ENCODE data around the gene BCR. TPM values are rescaled to one million over a fixed set of nuclear protein-coding genes. Genes with fewer than 3 reads are reported as not detected.

BCR gene
- total RNA-seq, 1 donor from 2014 or later: 32.0 TPM

DNA sequence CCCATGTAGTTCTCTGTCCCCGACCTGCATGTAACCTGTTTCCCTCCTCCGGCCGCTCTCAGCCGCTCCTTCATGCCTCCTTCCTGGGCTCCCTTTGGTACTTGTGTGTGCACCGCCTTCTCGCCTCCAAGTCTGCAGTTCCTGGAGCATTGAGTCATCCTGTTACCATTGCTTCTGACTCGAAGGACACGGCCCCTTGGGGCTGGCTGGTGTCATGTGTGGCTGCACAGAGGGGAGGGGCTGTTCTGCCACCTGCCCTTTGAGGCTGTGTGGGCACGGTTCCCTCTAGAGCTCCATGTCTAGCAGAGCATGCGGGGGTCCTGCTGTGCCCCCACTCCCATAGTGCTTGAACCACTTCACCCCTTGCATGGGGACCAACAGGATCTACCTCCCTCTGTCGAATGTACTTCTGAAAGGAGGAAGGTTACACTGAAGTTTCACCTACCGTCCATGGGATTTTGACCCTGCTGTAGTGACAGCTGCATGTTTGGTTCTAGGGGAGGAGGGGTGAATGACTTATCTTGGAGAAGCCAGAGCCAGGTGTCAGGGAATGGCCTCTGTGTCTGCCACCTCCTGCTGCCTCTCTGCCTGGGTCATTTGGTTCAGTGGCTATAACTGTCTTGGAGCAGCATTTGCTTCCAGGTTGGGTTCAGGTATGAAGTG is 39.6 kb downstream of the BCR start:
- intact Hi-C loops (cut with micrococcal nuclease): loop anchor here (5.0 kb wide), 1 partner anchor 208 kb away; no protein-coding TSS in a partner anchor
- peak overlapping the region; percentile 70 for H3K4me3 Mint-ChIP-seq (ENCODE audit: low read depth)
- H3K9me3 Mint-ChIP-seq: no peaks in the 10 kb centered on the region
- H3K36me3 Mint-ChIP-seq (ENCODE audit: low read depth): no peaks in the 10 kb centered on the region
- H3K27me3 Mint-ChIP-seq (ENCODE audit: low read depth): no peaks in the 10 kb centered on the region
- DNase-seq (ENCODE audit: low spot score): peak; percentile 40
- peaks cover 80% of the 10 kb centered on the region for H3K4me1 Mint-ChIP-seq (ENCODE audit: low read depth)
- peak overlapping the region; percentile 86 for H3K27ac Mint-ChIP-seq

- Mint-ChIP-seq H3K27ac (peak overlapping the region; percentile 77), H3K9me3 (no peaks in the 10 kb centered on the region), H3K27me3 (ENCODE audit: low read depth) (no peaks in the 10 kb centered on the region), H3K4me1 (ENCODE audit: low read depth) (peaks cover 80% of the 10 kb centered on the region), H3K36me3 (ENCODE audit: low read depth) (no peaks in the 10 kb centered on the region), H3K4me3 (ENCODE audit: low read depth) (peak overlapping the region; percentile 51)
- DNase-seq (ENCODE audit: low spot score): no peak
- intact Hi-C loops (cut with micrococcal nuclease): no loop called here
Observed at GRCh38 chr22:23220485-23221350, 40.4 kb downstream of the BCR start.

DNA sequence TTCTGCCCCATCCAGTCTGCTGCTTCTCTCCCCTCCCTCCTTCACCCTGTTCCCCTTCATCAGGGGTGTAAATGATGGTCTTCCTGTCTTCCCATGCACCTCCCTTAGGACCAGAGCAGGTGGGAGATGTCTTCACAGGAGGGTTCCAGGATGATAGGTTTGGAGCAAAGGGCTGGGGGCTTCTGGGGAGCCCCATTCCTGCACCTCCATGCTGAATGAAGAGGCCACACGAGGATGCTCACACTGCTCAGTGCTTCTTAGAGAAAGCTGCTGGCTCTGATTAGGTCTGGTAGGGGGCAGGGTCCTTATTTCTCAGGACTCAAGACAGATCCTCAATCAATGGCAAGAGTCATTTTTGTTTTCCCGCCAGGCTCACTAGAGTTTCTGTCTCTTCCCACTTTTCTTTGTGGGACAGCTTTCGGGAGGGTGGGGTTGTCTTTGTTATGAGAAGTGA is 41.1 kb downstream of the BCR start:
- H3K9me3 Mint-ChIP-seq: no peaks in the 10 kb centered on the region
- no peak overlapping the region for H3K27ac Mint-ChIP-seq
- no peaks in the 10 kb centered on the region for H3K27me3 Mint-ChIP-seq (ENCODE audit: low read depth)
- H3K36me3 Mint-ChIP-seq (ENCODE audit: low read depth): no peaks in the 10 kb centered on the region
- DNase-seq (ENCODE audit: low spot score): no peak
- no peak overlapping the region for H3K4me3 Mint-ChIP-seq (ENCODE audit: low read depth)
- peaks cover 80% of the 10 kb centered on the region for H3K4me1 Mint-ChIP-seq (ENCODE audit: low read depth)
- intact Hi-C loops (cut with micrococcal nuclease): no loop called here

- no peak for DNase-seq (ENCODE audit: low spot score)
- no peaks in the 10 kb centered on the region for H3K9me3 Mint-ChIP-seq
- H3K4me1 Mint-ChIP-seq (ENCODE audit: low read depth): peaks cover 75% of the 10 kb centered on the region
- no peaks in the 10 kb centered on the region for H3K27me3 Mint-ChIP-seq (ENCODE audit: low read depth)
- H3K4me3 Mint-ChIP-seq (ENCODE audit: low read depth): no peak overlapping the region
- peak overlapping the region; percentile 2 for H3K27ac Mint-ChIP-seq
- peaks cover 6% of the 10 kb centered on the region for H3K36me3 Mint-ChIP-seq (ENCODE audit: low read depth)
- intact Hi-C loops (cut with micrococcal nuclease): no loop called here
Observed at GRCh38 chr22:23222033-23222792, 41.9 kb downstream of the BCR start.

- Mint-ChIP-seq H3K4me1 (ENCODE audit: low read depth) (peaks cover 69% of the 10 kb centered on the region), H3K27ac (no peak overlapping the region), H3K27me3 (ENCODE audit: low read depth) (no peaks in the 10 kb centered on the region), H3K36me3 (ENCODE audit: low read depth) (peaks cover 12% of the 10 kb centered on the region), H3K9me3 (peaks cover 5% of the 10 kb centered on the region), H3K4me3 (ENCODE audit: low read depth) (no peak overlapping the region)
- intact Hi-C loops (cut with micrococcal nuclease): no loop called here
- no peak for DNase-seq (ENCODE audit: low spot score)
Observed at GRCh38 chr22:23222793-23223568, 42.7 kb downstream of the BCR start.

DNA sequence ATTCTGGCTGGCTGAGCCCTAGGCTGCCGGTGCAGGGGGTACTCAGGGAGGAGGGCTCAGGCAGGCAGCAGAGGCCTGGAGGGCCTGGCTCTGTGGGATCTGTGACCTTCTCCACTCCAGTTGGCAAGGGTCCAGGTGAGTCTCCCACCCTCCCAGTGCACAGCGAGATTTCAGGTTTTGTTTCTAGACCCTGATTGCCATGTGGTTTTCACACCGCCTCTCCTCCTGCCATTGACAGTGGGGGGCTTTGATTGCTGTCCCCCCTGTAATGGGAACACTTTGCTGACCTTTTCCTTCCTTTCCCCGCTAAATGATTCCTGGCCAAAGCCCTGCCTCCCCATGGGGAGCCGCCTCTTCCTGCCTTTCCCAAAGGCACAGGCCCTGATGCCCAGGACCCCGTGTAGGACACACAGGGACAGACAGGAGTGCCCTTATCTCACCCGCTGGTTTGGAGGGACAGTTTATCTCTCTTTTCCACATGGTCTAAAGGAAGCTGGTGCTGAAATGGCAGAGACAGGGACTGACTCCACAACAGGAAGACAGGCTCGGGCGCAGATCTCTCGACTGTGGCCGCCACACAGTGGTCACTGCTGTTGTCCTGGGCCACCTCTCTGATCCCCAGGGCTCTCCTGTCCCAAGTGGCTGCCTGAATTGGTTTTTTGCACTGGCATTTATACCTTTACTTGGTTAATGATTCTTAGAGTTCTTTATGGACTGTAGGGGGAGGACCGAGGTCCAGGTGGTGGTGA is 43.4 kb downstream of the BCR start:
- H3K9me3 Mint-ChIP-seq: peaks cover 13% of the 10 kb centered on the region
- no peaks in the 10 kb centered on the region for H3K27me3 Mint-ChIP-seq (ENCODE audit: low read depth)
- peaks cover 64% of the 10 kb centered on the region for H3K4me1 Mint-ChIP-seq (ENCODE audit: low read depth)
- H3K4me3 Mint-ChIP-seq (ENCODE audit: low read depth): no peak overlapping the region
- intact Hi-C loops (cut with micrococcal nuclease): no loop called here
- H3K27ac Mint-ChIP-seq: no peak overlapping the region
- peaks cover 20% of the 10 kb centered on the region for H3K36me3 Mint-ChIP-seq (ENCODE audit: low read depth)
- no peak for DNase-seq (ENCODE audit: low spot score)

DNA sequence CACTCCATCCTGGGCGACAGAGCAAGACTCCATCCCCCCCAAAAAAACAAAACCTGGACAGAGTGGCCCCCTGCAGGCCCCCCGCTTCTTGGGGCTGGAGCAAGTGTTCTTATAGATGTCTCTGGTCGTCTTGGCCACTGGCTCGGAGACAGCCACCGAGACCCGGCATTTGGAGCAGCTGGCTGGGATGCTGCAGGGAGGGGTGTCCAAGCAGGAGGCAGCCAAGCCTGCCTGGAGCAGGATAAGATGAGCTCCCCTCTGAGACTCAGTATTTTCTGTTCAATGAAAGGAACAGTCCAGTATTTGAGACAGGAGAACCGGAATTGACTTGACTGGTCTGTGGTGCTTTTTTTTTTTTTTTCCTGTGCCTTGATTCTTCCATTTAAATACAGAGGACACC is 44.5 kb downstream of the BCR start:
- no peak for DNase-seq (ENCODE audit: low spot score)
- Mint-ChIP-seq H3K4me3 (ENCODE audit: low read depth) (no peak overlapping the region), H3K4me1 (ENCODE audit: low read depth) (peaks cover 55% of the 10 kb centered on the region), H3K27ac (no peak overlapping the region), H3K36me3 (ENCODE audit: low read depth) (peaks cover 31% of the 10 kb centered on the region), H3K9me3 (peaks cover 22% of the 10 kb centered on the region), H3K27me3 (ENCODE audit: low read depth) (no peaks in the 10 kb centered on the region)
- intact Hi-C loops (cut with micrococcal nuclease): no loop called here

DNA sequence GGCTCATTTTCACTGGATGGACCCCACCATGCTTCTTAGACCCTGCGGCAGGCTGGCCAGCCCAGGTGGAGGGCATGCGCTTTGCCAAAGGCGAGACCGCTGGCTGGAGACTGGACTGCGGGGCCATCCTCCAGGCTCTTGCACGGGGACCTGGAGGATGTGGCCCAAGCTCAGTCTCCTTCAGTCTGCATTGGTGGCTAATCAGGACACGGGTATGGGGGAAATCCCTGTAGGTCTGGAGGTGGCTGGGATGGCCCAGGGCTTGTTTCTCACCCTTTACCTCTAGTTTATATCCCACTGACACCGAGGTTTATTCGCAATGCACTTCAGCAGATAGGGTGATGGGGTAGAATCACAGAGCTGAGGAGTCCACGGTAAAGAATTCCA is 45.0 kb downstream of the BCR start:
- intact Hi-C loops (cut with micrococcal nuclease): no loop called here
- Mint-ChIP-seq H3K36me3 (ENCODE audit: low read depth) (peaks cover 35% of the 10 kb centered on the region), H3K4me1 (ENCODE audit: low read depth) (peaks cover 51% of the 10 kb centered on the region), H3K9me3 (peaks cover 25% of the 10 kb centered on the region), H3K27ac (peak overlapping the region; percentile 38), H3K4me3 (ENCODE audit: low read depth) (no peak overlapping the region), H3K27me3 (ENCODE audit: low read depth) (no peaks in the 10 kb centered on the region)
- DNase-seq (ENCODE audit: low spot score): no peak

DNA sequence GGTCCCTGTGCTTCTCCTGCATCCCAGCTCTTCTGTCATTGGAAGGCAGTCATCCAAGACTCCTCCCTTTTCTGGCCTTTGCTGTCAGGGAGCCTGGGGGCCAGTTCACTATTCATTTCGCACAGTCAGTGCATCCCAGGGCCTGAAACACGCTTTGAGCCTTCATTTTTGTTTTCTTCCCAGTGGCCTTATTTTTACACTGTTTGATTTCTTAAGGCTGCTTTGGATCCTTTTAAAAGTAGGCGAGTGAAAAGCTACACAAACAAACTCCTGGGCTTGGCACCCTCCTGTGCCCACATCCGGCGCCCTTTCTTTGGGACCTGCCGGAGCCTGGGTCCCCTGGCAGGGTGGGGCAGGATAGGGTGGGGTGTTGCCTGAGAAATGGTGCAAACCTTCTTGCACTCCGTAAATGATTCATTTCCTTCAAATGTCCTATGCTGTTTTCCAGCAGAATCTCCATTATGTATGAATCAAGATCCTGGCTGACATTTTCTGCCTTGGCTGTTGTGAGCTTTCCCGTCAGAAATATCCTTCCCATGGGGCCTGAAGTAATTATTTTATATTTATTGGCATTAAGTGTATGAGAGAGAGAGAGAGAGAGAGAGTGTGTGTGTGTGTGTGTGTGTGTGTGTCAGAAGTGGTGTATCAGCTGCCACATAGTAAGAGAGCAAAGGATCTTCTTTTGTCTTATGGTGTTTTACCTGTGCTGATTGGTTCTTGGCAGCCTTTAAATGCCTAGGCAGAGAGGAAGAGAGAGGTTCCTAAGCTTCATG is 45.6 kb downstream of the BCR start:
- Mint-ChIP-seq H3K27me3 (ENCODE audit: low read depth) (no peaks in the 10 kb centered on the region), H3K36me3 (ENCODE audit: low read depth) (peaks cover 39% of the 10 kb centered on the region), H3K27ac (peak overlapping the region; percentile 38), H3K4me3 (ENCODE audit: low read depth) (no peak overlapping the region), H3K4me1 (ENCODE audit: low read depth) (peaks cover 45% of the 10 kb centered on the region), H3K9me3 (peaks cover 25% of the 10 kb centered on the region)
- intact Hi-C loops (cut with micrococcal nuclease): no loop called here
- DNase-seq (ENCODE audit: low spot score): no peak

GRCh38 chr22:23226497-23226850 is 46.2 kb downstream of the BCR start:
- peaks cover 25% of the 10 kb centered on the region for H3K9me3 Mint-ChIP-seq
- peaks cover 39% of the 10 kb centered on the region for H3K4me1 Mint-ChIP-seq (ENCODE audit: low read depth)
- H3K27ac Mint-ChIP-seq: peak overlapping the region; percentile 38
- H3K4me3 Mint-ChIP-seq (ENCODE audit: low read depth): no peak overlapping the region
- DNase-seq (ENCODE audit: low spot score): no peak
- intact Hi-C loops (cut with micrococcal nuclease): no loop called here
- H3K36me3 Mint-ChIP-seq (ENCODE audit: low read depth): peaks cover 39% of the 10 kb centered on the region
- H3K27me3 Mint-ChIP-seq (ENCODE audit: low read depth): no peaks in the 10 kb centered on the region

- Mint-ChIP-seq H3K36me3 (ENCODE audit: low read depth) (peaks cover 42% of the 10 kb centered on the region), H3K27ac (no peak overlapping the region), H3K9me3 (peaks cover 25% of the 10 kb centered on the region), H3K4me1 (ENCODE audit: low read depth) (peaks cover 34% of the 10 kb centered on the region), H3K4me3 (ENCODE audit: low read depth) (no peak overlapping the region), H3K27me3 (ENCODE audit: low read depth) (no peaks in the 10 kb centered on the region)
- intact Hi-C loops (cut with micrococcal nuclease): no loop called here
- no peak for DNase-seq (ENCODE audit: low spot score)
Observed at GRCh38 chr22:23227380-23227779, 47.1 kb downstream of the BCR start.
